Activated B cell treated with CpG ODN at 0.5 μM for 24 hours (primary cell): ENCODE measurements around the gene PIK3R3. TPM values are rescaled to one million over a fixed set of nuclear protein-coding genes. Genes with fewer than 3 reads are reported as not detected.

Experiments used
- ATAC-seq: fragments of 200-7000 bp; cut with Tn5 transposase; one replicate; pipeline ENCODE4 v1.10.0; 2021; ENCODE audit warnings: low read depth, mild to moderate bottlenecking, moderate library complexity
- CTCF ChIA-PET: fragments of 350-600 bp; sonication (Branson Sonifier 250); formaldehyde crosslinking; loops from one replicate; lab custom pipeline; 2021; ENCODE audit warnings: antibody characterized with exemption; lab: Charles Lee
- POLR2A ChIA-PET: fragments of 350-600 bp; sonication (Branson Sonifier 250); formaldehyde crosslinking; loops from one replicate; lab custom pipeline; 2021; ENCODE audit warnings: antibody characterized with exemption; lab: Charles Lee
- DNase-seq: peaks from one replicate; pipeline ENCODE4 v3.0.0; 2022
- H3K27ac Mint-ChIP-seq: one replicate; pipeline ENCODE4 v1.8.0; 2020; ENCODE audit warnings: mixed read lengths
- H3K27me3 Mint-ChIP-seq: one replicate; pipeline ENCODE4 v1.8.0; 2021; ENCODE audit warnings: mixed read lengths
- H3K36me3 Mint-ChIP-seq: one replicate; pipeline ENCODE4 v1.8.0; 2021; ENCODE audit warnings: low read depth, mixed read lengths
- H3K4me1 Mint-ChIP-seq: one replicate; pipeline ENCODE4 v1.8.0; 2021; ENCODE audit warnings: mixed read lengths
- H3K4me3 Mint-ChIP-seq: one replicate; pipeline ENCODE4 v1.8.0; 2020; ENCODE audit warnings: mild to moderate bottlenecking, mixed read lengths
- H3K9me3 Mint-ChIP-seq: one replicate; pipeline ENCODE4 v1.8.0; 2020; ENCODE audit warnings: mixed read lengths
- intact Hi-C: fragments of 100-400 bp; cut with micrococcal nuclease; formaldehyde crosslinking; loops from one replicate; pipeline ENCODE4 v1.15.1; 2024
- total RNA-seq: library from RNA; stranded (reverse); gene quantifications from 2 replicates; pipeline ENCODE4 v1.2.3, GENCODE V29; 2022
- TF ChIP-seq, protein P1 (sequence below): fragments of 200-600 bp; IDR thresholded peaks from one replicate; pipeline ENCODE4 v1.8.0; 2022; ENCODE audit warnings: antibody characterized with exemption, mild to moderate bottlenecking

Gene PIK3R3
- total RNA-seq, 1 donor from 2014 or later: 1.3 TPM

DNA sequence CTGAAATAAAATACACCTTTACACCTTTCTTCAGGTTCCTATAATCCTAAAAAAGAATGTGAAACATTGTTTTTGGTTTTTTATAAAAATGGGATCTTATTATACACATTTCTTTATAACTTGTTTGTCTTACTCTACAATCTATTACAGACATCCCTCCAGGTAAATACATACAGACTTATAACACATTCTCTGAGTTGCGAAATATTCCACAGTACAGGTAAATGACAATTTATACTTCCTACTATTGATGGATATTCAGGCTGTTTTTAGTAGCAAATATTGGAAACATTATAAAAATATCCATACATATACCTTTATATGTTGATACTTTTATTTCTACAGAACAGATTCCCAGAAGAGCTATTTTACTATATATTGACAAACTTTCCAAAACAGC is 20.3 kb downstream of the PIK3R3 start:
- TF ChIP-seq, protein P1, sequence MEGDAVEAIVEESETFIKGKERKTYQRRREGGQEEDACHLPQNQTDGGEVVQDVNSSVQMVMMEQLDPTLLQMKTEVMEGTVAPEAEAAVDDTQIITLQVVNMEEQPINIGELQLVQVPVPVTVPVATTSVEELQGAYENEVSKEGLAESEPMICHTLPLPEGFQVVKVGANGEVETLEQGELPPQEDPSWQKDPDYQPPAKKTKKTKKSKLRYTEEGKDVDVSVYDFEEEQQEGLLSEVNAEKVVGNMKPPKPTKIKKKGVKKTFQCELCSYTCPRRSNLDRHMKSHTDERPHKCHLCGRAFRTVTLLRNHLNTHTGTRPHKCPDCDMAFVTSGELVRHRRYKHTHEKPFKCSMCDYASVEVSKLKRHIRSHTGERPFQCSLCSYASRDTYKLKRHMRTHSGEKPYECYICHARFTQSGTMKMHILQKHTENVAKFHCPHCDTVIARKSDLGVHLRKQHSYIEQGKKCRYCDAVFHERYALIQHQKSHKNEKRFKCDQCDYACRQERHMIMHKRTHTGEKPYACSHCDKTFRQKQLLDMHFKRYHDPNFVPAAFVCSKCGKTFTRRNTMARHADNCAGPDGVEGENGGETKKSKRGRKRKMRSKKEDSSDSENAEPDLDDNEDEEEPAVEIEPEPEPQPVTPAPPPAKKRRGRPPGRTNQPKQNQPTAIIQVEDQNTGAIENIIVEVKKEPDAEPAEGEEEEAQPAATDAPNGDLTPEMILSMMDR: no peak

DNA sequence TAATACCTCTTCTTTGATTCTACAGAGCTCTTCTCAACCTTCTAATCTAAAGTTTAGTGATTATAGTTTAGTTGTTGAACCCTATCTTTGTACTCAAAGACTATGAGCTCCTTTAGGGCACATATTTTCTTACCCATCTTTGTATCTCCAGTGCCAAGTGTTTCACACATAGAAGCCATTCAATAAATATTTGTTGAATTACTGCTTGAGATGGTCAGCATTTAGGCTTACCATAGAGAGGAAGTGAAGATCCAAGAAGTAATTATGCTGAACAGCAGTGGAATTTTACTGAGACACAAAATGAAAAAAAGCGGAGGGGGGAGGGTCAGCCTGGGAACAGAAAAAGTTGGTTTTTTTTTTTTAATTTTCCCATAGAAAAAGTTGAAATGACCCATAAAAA is 21.9 kb downstream of the PIK3R3 start:
- intact Hi-C loops: no loop called here
- Mint-ChIP-seq H3K4me1 (no peaks in the 10 kb centered on the region), H3K9me3 (no peaks in the 10 kb centered on the region), H3K27me3 (no peaks in the 10 kb centered on the region), H3K36me3 (no peaks in the 10 kb centered on the region), H3K4me3 (no peak overlapping the region), H3K27ac (no peak overlapping the region)
- ATAC-seq (no peak), DNase-seq (no peak)
- ChIA-PET POLR2A (no interaction called here), CTCF (no interaction called here)
- TF ChIP-seq, protein P1: no peak

More for the DNA sequence above, 20.3 kb downstream of the PIK3R3 start:
- ChIA-PET POLR2A (no interaction called here), CTCF (no interaction called here)
- intact Hi-C loops: no loop called here
- Mint-ChIP-seq H3K27ac (no peak overlapping the region), H3K36me3 (no peaks in the 10 kb centered on the region), H3K9me3 (no peaks in the 10 kb centered on the region), H3K27me3 (no peaks in the 10 kb centered on the region), H3K4me3 (no peak overlapping the region), H3K4me1 (no peaks in the 10 kb centered on the region)
- ATAC-seq: no peak
- DNase-seq: no peak

DNA sequence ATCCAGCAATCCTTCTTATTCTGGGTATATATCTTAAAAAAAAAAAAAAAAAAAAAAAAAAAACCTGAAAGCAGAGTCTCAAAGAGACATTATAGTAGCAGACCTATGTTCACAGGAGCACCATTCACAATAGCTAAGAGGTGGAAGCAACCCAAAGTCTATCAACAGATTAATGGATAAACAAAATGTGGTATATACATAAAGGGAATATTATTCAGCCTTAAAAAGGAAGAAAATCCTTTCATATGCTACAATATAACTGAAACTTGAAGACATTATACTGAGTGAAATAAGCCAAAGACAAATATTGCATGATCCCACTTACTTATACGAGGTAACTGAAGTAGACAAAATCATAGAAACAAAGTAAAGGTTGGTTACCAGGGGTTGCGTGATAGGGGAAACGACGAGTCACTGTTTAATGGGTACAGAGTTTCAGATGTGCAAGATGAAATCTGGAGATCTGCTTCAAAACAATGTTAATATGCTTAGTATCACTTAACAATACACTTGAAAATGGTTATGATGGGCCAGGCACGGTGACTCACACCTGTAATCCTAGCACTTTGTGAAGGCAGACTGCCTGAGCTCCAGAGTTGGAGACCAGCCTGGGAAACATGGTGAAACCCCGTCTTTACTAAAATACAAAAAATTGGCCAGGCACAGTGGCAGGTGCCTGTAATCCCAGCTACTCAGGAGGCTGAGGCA is 29.5 kb downstream of the PIK3R3 start:
- ChIA-PET POLR2A (no interaction called here), CTCF (no interaction called here)
- TF ChIP-seq, protein P1: no peak
- Mint-ChIP-seq H3K27ac (no peak overlapping the region), H3K4me1 (peaks cover 2% of the 10 kb centered on the region), H3K36me3 (no peaks in the 10 kb centered on the region), H3K9me3 (peaks cover 5% of the 10 kb centered on the region), H3K4me3 (no peak overlapping the region), H3K27me3 (no peaks in the 10 kb centered on the region)
- DNase-seq (no peak), ATAC-seq (no peak)
- intact Hi-C loops: no loop called here

DNA sequence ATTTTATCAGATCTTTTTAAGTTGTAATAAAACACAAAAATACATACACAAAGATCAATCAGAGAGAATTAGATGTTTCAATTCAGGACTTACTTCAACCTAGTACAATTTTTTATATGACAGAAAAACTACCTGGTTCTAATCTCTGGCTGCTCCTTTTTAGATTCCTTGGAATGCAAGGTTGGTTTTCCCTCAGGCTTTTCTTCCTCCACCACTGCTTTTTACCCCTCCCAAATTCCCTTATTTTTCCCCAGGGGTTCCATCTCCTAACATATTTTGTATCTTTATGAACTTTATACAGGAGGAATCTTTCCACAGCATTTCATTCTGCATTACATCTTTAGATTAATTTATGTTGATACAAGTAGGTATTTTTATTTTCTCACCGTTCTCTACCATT is 33.2 kb downstream of the PIK3R3 start:
- DNase-seq (no peak), ATAC-seq (no peak)
- H3K9me3 Mint-ChIP-seq: peaks cover 6% of the 10 kb centered on the region
- POLR2A ChIA-PET: no interaction called here
- no peaks in the 10 kb centered on the region for H3K36me3 Mint-ChIP-seq
- no peak overlapping the region for H3K4me3 Mint-ChIP-seq
- intact Hi-C loops: no loop called here
- H3K27ac Mint-ChIP-seq: no peak overlapping the region
- peaks cover 10% of the 10 kb centered on the region for H3K4me1 Mint-ChIP-seq
- peaks cover 1% of the 10 kb centered on the region for H3K27me3 Mint-ChIP-seq
- CTCF ChIA-PET: no interaction called here
- TF ChIP-seq, protein P1: no peak

DNA sequence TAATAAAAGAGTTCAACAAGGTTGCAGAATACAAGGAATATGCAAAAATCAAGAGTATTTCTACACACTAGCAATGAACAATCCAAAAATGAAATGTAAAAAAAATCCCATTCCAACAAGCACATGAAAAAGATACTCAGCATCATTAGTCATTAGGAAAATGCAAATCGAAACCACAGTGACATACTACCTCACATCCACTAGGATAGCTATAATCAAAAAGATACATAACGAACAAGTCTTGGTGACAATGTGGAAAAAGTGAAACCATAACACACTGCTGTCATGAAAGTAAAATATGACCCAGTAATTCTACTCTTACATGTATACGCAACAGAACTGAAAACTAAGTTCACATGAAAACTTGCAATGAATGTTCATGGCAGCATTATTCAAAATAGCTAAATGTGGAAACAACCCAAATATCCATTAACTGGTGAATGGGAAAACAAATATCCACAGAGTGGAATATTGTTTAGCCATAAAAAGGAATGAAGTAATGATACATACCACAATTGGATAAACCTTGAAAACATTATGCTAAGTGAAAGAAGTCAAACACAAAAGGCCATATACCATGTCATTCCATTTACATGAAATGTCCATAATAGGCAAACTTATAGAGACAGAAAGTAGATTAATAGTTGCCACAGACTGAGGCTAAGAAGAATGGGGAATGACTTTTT is 34.3 kb downstream of the PIK3R3 start:
- DNase-seq (no peak), ATAC-seq (no peak)
- TF ChIP-seq, protein P1: no peak
- ChIA-PET POLR2A (no interaction called here), CTCF (no interaction called here)
- H3K36me3 Mint-ChIP-seq: no peaks in the 10 kb centered on the region
- peaks cover 1% of the 10 kb centered on the region for H3K27me3 Mint-ChIP-seq
- intact Hi-C loops: no loop called here
- no peak overlapping the region for H3K27ac Mint-ChIP-seq
- H3K4me3 Mint-ChIP-seq: no peak overlapping the region
- H3K4me1 Mint-ChIP-seq: peaks cover 10% of the 10 kb centered on the region
- peaks cover 6% of the 10 kb centered on the region for H3K9me3 Mint-ChIP-seq
